GM23338 (cell line): ENCODE data around the gene RNF40. TPM values are rescaled to one million over a fixed set of nuclear protein-coding genes. Genes with fewer than 3 reads are reported as not detected.
A peak's percentile ranks its signal among the peaks of the same experiment; 100 is the strongest.

Source experiments
- ATAC-seq: fragments of 200-7000 bp; cut with Tn5 transposase; 3 replicates; pipeline ENCODE4 v1.9.1; 2020
- DNase-seq: peaks from one replicate; pipeline ENCODE4 v3.0.0-alpha.2; 2015; ENCODE audit warnings: low spot score
- H2AFZ ChIP-seq: fragments of 200-600 bp; sonication (generic); 2 replicates; pipeline ENCODE4 v1.8.0; 2016; ENCODE audit warnings: antibody characterized with exemption, mild to moderate bottlenecking, moderate library complexity
- H3F3A ChIP-seq: fragments of 200-600 bp; sonication (generic); replicated peaks from 2 replicates; pipeline ENCODE4 v1.8.0; 2017; ENCODE audit warnings: antibody characterized with exemption, mixed run types, low read depth
- H3K27ac ChIP-seq: fragments of 200-600 bp; sonication (generic); 2 replicates; pipeline ENCODE4 v1.6.1; 2016; ENCODE audit warnings: low read depth
- H3K27me3 ChIP-seq: fragments of 200-600 bp; sonication (generic); 2 replicates; pipeline ENCODE4 v1.8.0; 2016; ENCODE audit warnings: mild to moderate bottlenecking, mixed run types, moderate library complexity; ENCODE audit not compliant: insufficient read depth
- H3K36me3 ChIP-seq: fragments of 200-600 bp; sonication (generic); 2 replicates; pipeline ENCODE4 v1.8.0; 2016; ENCODE audit warnings: mild to moderate bottlenecking; ENCODE audit not compliant: insufficient read depth
- H3K4me1 ChIP-seq: fragments of 200-600 bp; sonication (generic); 2 replicates; pipeline ENCODE4 v1.8.0; 2016; ENCODE audit warnings: mild to moderate bottlenecking, moderate library complexity; ENCODE audit not compliant: insufficient read depth
- H3K4me2 ChIP-seq: fragments of 200-600 bp; sonication (generic); 2 replicates; pipeline ENCODE4 v1.7.1; 2017; ENCODE audit warnings: mixed run types
- H3K4me3 ChIP-seq: fragments of 200-600 bp; sonication (generic); 2 replicates; pipeline ENCODE4 v1.6.1; 2016; ENCODE audit warnings: mixed run types
- H3K79me2 ChIP-seq: fragments of 200-600 bp; sonication (generic); replicated peaks from 2 replicates; pipeline ENCODE4 v1.8.0; 2017; ENCODE audit warnings: mild to moderate bottlenecking; ENCODE audit not compliant: insufficient read depth
- H3K9me2 ChIP-seq: fragments of 200-600 bp; sonication (generic); 2 replicates; pipeline ENCODE4 v1.8.0; 2017; ENCODE audit not compliant: insufficient read depth
- H4K20me1 ChIP-seq: fragments of 200-600 bp; sonication (generic); replicated peaks from 2 replicates; pipeline ENCODE4 v1.8.0; 2017; ENCODE audit warnings: mild to moderate bottlenecking; ENCODE audit not compliant: insufficient read depth
- H3K27ac Mint-ChIP-seq: 2 replicates; pipeline ENCODE4 v1.8.0; 2020; ENCODE audit warnings: inconsistent platforms, mild to moderate bottlenecking, moderate library complexity, mixed read lengths
- H3K27me3 Mint-ChIP-seq: 3 replicates; pipeline ENCODE4 v1.8.0; 2022; ENCODE audit warnings: low read depth, mild to moderate bottlenecking, moderate library complexity, mixed read lengths, inconsistent platforms; ENCODE audit not compliant: insufficient read depth, poor library complexity
- H3K36me3 Mint-ChIP-seq: 3 replicates; pipeline ENCODE4 v1.8.0; 2021; ENCODE audit warnings: low read depth, mild to moderate bottlenecking, inconsistent platforms, moderate library complexity, mixed read lengths
- H3K4me1 Mint-ChIP-seq: 3 replicates; pipeline ENCODE4 v1.8.0; 2020; ENCODE audit warnings: mild to moderate bottlenecking, inconsistent platforms, mixed read lengths
- H3K4me3 Mint-ChIP-seq: 3 replicates; pipeline ENCODE4 v1.8.0; 2021; ENCODE audit warnings: moderate library complexity, mild to moderate bottlenecking, inconsistent platforms, mixed read lengths
- H3K9me3 Mint-ChIP-seq: 3 replicates; pipeline ENCODE4 v1.8.0; 2020; ENCODE audit warnings: moderate library complexity, mild to moderate bottlenecking, inconsistent platforms, mixed read lengths
- CREB1 ChIP-seq: fragments of 250-450 bp; sonication (Bioruptor Pico); IDR thresholded peaks from 2 replicates; pipeline ENCODE4 v1.5.0; 2020; ENCODE audit warnings: low read depth, mild to moderate bottlenecking, moderate library complexity
- CTCF ChIP-seq, 2 experiments: fragments of 200-600 bp in 1 of 2; sonication (generic) in 1 of 2; conservative IDR thresholded peaks; 2 replicates each; pipeline versions ENCODE4 v1.5.1 to v1.6.1; 2016 to 2017; ENCODE audit warnings: antibody characterized with exemption in 2 of 2, low read depth in 2 of 2, mild to moderate bottlenecking in 2 of 2, moderate library complexity in 1 of 2
- EZH2 ChIP-seq: fragments of 200-600 bp; sonication (generic); IDR thresholded peaks from one replicate; pipeline ENCODE4 v1.8.0; 2017; ENCODE audit warnings: antibody characterized with exemption, mild to moderate bottlenecking, low read depth; ENCODE audit not compliant: unreplicated experiment
- EZH2phosphoT487 ChIP-seq: fragments of 200-600 bp; sonication (generic); IDR thresholded peaks from one replicate; pipeline ENCODE4 v1.8.1; 2018; ENCODE audit warnings: antibody characterized with exemption; ENCODE audit not compliant: unreplicated experiment
- JUNB ChIP-seq: IDR thresholded peaks from one replicate; pipeline ENCODE4 v1.6.1; 2016; ENCODE audit warnings: antibody characterized with exemption; ENCODE audit not compliant: unreplicated experiment
- NANOG ChIP-seq: IDR thresholded peaks from 2 replicates; pipeline ENCODE4 v1.6.1; 2016; ENCODE audit warnings: antibody characterized with exemption, borderline replicate concordance
- POLR2AphosphoS5 ChIP-seq: IDR thresholded peaks from 2 replicates; pipeline ENCODE4 v1.6.1; 2016; ENCODE audit warnings: antibody characterized with exemption, low read depth
- STAT1 ChIP-seq: IDR thresholded peaks from one replicate; pipeline ENCODE4 v1.6.1; 2016; ENCODE audit warnings: antibody characterized with exemption; ENCODE audit not compliant: unreplicated experiment
- ZNF114 ChIP-seq: fragments of 250-450 bp; sonication (Bioruptor Pico); IDR thresholded peaks from 2 replicates; pipeline ENCODE4 v1.5.0; 2020; ENCODE audit warnings: mild to moderate bottlenecking, moderate library complexity
- ZNF331 ChIP-seq: fragments of 250-450 bp; sonication (Bioruptor Pico); IDR thresholded peaks from 2 replicates; pipeline ENCODE4 v1.5.0; 2020; ENCODE audit warnings: low read depth, mild to moderate bottlenecking, moderate library complexity
- ZNF462 ChIP-seq: fragments of 250-450 bp; sonication (Bioruptor Pico); IDR thresholded peaks from 2 replicates; pipeline ENCODE4 v1.5.0; 2020; ENCODE audit warnings: mild to moderate bottlenecking, moderate library complexity
- polyA plus RNA-seq: library from polyadenylated mRNA; unstranded; fragments of >200 nt; fragmentation: Nextera tagmentation; extraction: Ambion mirVana; gene quantifications from 2 replicates; pipeline ENCODE4 v1.2.1, GENCODE V29; 2016
- total RNA-seq: library from RNA; depleted of rRNA; stranded (reverse); fragments of >200 nt; shearing (Covaris generic); gene quantifications from 2 replicates; pipeline ENCODE4 v1.2.3, GENCODE V29; 2014
- TF ChIP-seq, protein P1 (sequence below): IDR thresholded peaks from one replicate; pipeline ENCODE4 v1.6.1; 2018; ENCODE audit warnings: antibody characterized with exemption; ENCODE audit not compliant: unreplicated experiment
- TF ChIP-seq, protein P2 (sequence below): IDR thresholded peaks from 2 replicates; pipeline ENCODE4 v1.6.1; 2016; ENCODE audit warnings: antibody characterized with exemption

Gene RNF40
- total and polyA plus RNA-seq, 2 experiments from 2014 or later = 36.0 to 78.5 TPM

- TF ChIP-seq, protein P1, sequence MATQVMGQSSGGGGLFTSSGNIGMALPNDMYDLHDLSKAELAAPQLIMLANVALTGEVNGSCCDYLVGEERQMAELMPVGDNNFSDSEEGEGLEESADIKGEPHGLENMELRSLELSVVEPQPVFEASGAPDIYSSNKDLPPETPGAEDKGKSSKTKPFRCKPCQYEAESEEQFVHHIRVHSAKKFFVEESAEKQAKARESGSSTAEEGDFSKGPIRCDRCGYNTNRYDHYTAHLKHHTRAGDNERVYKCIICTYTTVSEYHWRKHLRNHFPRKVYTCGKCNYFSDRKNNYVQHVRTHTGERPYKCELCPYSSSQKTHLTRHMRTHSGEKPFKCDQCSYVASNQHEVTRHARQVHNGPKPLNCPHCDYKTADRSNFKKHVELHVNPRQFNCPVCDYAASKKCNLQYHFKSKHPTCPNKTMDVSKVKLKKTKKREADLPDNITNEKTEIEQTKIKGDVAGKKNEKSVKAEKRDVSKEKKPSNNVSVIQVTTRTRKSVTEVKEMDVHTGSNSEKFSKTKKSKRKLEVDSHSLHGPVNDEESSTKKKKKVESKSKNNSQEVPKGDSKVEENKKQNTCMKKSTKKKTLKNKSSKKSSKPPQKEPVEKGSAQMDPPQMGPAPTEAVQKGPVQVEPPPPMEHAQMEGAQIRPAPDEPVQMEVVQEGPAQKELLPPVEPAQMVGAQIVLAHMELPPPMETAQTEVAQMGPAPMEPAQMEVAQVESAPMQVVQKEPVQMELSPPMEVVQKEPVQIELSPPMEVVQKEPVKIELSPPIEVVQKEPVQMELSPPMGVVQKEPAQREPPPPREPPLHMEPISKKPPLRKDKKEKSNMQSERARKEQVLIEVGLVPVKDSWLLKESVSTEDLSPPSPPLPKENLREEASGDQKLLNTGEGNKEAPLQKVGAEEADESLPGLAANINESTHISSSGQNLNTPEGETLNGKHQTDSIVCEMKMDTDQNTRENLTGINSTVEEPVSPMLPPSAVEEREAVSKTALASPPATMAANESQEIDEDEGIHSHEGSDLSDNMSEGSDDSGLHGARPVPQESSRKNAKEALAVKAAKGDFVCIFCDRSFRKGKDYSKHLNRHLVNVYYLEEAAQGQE = no peak
- TF ChIP-seq CTCF (conservative IDR thresholded peaks at IDR 0.05; ENCODE audit: low read depth in 2 of 2) (no peak), CREB1 (CRISPR knock-in tag) (no peak), EZH2phosphoT487 (no peak), ZNF462 (CRISPR knock-in tag) (no peak), POLR2AphosphoS5 (no peak), JUNB (no peak), NANOG (no peak), ZNF114 (CRISPR knock-in tag) (no peak), ZNF331 (CRISPR knock-in tag) (no peak), EZH2 (no peak), STAT1 (no peak)
- TF ChIP-seq, protein P2, sequence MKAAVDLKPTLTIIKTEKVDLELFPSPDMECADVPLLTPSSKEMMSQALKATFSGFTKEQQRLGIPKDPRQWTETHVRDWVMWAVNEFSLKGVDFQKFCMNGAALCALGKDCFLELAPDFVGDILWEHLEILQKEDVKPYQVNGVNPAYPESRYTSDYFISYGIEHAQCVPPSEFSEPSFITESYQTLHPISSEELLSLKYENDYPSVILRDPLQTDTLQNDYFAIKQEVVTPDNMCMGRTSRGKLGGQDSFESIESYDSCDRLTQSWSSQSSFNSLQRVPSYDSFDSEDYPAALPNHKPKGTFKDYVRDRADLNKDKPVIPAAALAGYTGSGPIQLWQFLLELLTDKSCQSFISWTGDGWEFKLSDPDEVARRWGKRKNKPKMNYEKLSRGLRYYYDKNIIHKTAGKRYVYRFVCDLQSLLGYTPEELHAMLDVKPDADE = no peak
- peaks cover 16% of the 10 kb centered on the region for H3K27me3 Mint-ChIP-seq
- Histone ChIP-seq H2AFZ (no peak overlapping the region), H3K4me1 (peaks cover 7% of the 10 kb centered on the region; the same call in 1 of the 2 replicates), H4K20me1 (no peaks in the 10 kb centered on the region; the same call in 1 of the 2 replicates), H3K9me2 (no peaks in the 10 kb centered on the region), H3K79me2 (peaks cover 15% of the 10 kb centered on the region), H3F3A (no peaks in the 10 kb centered on the region; the same call in 1 of the 2 replicates), H3K36me3 (peaks cover 11% of the 10 kb centered on the region; the same call in 1 of the 2 replicates), H3K4me2 (no peak overlapping the region), H3K27me3 (no peaks in the 10 kb centered on the region), H3K4me3 (no peak overlapping the region), H3K27ac (no peak overlapping the region)
- peak overlapping the region; percentile 9; the same call in 1 of the 3 replicates for H3K4me3 Mint-ChIP-seq
- DNase-seq (no peak), ATAC-seq (no peak)
- H3K9me3 Mint-ChIP-seq = no peaks in the 10 kb centered on the region
- peaks cover 41% of the 10 kb centered on the region for H3K36me3 Mint-ChIP-seq
- no peak overlapping the region for H3K27ac Mint-ChIP-seq
- H3K4me1 Mint-ChIP-seq = peaks cover 8% of the 10 kb centered on the region
Measured at GRCh38 chr16:30750876-30751465, 11.2 kb upstream of the RNF40 start.
